PFSK-1 (cell line): ENCODE measurements around the gene LRMDA.

Source experiments
- POLR2AphosphoS5 ChIP-seq: IDR thresholded peaks from 2 replicates; pipeline ENCODE4 v1.6.1; 2012; ENCODE audit warnings: low read depth, mild to moderate bottlenecking, control low read depth, low read length, moderate library complexity
- TAF1 ChIP-seq: IDR thresholded peaks from 2 replicates; pipeline ENCODE4 v1.6.1; 2012; ENCODE audit warnings: low read length, control low read depth, borderline replicate concordance; ENCODE audit not compliant: insufficient read depth
- TF ChIP-seq, protein P1 (sequence below), 2 experiments: IDR thresholded peaks; 2 replicates each; pipeline versions ENCODE4 v1.6.1 to v1.8.0; 2011 to 2012; ENCODE audit warnings: low read depth in 2 of 2, low read length in 2 of 2, control low read depth in 1 of 2, inconsistent platforms in 1 of 2, mild to moderate bottlenecking in 1 of 2, moderate library complexity in 1 of 2; ENCODE audit not compliant: insufficient read depth in 1 of 2

DNA sequence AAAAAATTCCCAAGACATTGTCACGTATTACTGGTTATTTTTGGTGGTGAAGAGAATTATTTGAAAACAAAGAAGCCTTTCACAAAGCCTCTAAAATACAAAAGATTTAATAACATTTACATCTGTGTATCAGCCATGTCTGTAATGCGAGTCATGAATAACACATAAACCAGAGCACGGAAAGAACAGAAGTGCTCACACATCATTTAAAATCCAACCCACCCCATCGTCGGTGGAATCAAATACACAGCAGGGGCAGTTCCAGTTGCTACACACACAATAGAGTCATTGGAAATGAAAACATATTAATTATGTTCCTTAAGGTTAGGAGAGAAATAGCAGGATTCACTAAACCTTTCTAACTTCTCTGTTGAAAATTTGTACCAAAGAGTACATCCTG, 1108.9 kb downstream of the LRMDA start:
- TF ChIP-seq POLR2AphosphoS5 (no peak), TAF1 (no peak)
- TF ChIP-seq, protein P1, sequence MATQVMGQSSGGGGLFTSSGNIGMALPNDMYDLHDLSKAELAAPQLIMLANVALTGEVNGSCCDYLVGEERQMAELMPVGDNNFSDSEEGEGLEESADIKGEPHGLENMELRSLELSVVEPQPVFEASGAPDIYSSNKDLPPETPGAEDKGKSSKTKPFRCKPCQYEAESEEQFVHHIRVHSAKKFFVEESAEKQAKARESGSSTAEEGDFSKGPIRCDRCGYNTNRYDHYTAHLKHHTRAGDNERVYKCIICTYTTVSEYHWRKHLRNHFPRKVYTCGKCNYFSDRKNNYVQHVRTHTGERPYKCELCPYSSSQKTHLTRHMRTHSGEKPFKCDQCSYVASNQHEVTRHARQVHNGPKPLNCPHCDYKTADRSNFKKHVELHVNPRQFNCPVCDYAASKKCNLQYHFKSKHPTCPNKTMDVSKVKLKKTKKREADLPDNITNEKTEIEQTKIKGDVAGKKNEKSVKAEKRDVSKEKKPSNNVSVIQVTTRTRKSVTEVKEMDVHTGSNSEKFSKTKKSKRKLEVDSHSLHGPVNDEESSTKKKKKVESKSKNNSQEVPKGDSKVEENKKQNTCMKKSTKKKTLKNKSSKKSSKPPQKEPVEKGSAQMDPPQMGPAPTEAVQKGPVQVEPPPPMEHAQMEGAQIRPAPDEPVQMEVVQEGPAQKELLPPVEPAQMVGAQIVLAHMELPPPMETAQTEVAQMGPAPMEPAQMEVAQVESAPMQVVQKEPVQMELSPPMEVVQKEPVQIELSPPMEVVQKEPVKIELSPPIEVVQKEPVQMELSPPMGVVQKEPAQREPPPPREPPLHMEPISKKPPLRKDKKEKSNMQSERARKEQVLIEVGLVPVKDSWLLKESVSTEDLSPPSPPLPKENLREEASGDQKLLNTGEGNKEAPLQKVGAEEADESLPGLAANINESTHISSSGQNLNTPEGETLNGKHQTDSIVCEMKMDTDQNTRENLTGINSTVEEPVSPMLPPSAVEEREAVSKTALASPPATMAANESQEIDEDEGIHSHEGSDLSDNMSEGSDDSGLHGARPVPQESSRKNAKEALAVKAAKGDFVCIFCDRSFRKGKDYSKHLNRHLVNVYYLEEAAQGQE (IDR thresholded peaks at IDR 0.05; ENCODE audit: insufficient read depth in 1 of 2, low read depth in 2 of 2, low read length in 2 of 2): no peak
